MM.1S (cell line): Measurements from ENCODE around the gene HOMER1.

ENCODE experiments used
- DNase-seq: peaks from one replicate; pipeline ENCODE4 v3.0.0-alpha.2; 2015
- H2AFZ ChIP-seq: fragments of 300-600 bp; sonication (generic); 2 replicates; pipeline ENCODE4 v1.6.0; 2016; ENCODE audit warnings: antibody characterized with exemption, low read length
- H3F3A ChIP-seq: fragments of 300-600 bp; sonication (generic); 2 replicates; pipeline ENCODE4 v1.6.1; 2016; ENCODE audit warnings: mild to moderate bottlenecking, antibody characterized with exemption, low read length, moderate library complexity, mixed read lengths; ENCODE audit not compliant: insufficient read depth
- H3K27ac ChIP-seq: fragments of 300-600 bp; sonication (generic); 2 replicates; pipeline ENCODE4 v1.5.1; 2016; ENCODE audit warnings: mild to moderate bottlenecking, low read length
- H3K27me3 ChIP-seq: fragments of 300-600 bp; sonication (generic); replicated peaks from 2 replicates; pipeline ENCODE4 v1.6.0; 2016; ENCODE audit warnings: low read length; ENCODE audit not compliant: insufficient read depth
- H3K36me3 ChIP-seq: fragments of 300-600 bp; sonication (generic); replicated peaks from 2 replicates; pipeline ENCODE4 v1.6.1; 2016; ENCODE audit warnings: mild to moderate bottlenecking, low read length, mixed read lengths; ENCODE audit not compliant: insufficient read depth
- H3K4me1 ChIP-seq: fragments of 300-600 bp; sonication (generic); 2 replicates; pipeline ENCODE4 v1.6.1; 2016; ENCODE audit warnings: low read length, mixed read lengths
- H3K4me2 ChIP-seq: fragments of 300-600 bp; sonication (generic); 2 replicates; pipeline ENCODE4 v1.6.0; 2016; ENCODE audit warnings: low read depth, low read length
- H3K4me3 ChIP-seq: fragments of 300-600 bp; sonication (generic); 2 replicates; pipeline ENCODE4 v1.5.1; 2016; ENCODE audit warnings: low read length, mixed read lengths
- H3K79me2 ChIP-seq: fragments of 300-600 bp; sonication (generic); 2 replicates; pipeline ENCODE4 v1.6.1; 2016; ENCODE audit warnings: mixed run types, low read length, mixed read lengths
- H3K9ac ChIP-seq: fragments of 300-600 bp; sonication (generic); 2 replicates; pipeline ENCODE4 v1.6.1; 2016; ENCODE audit warnings: low read length, mixed read lengths
- H3K9me2 ChIP-seq: fragments of 300-600 bp; sonication (generic); replicated peaks from 2 replicates; pipeline ENCODE4 v1.6.1; 2016; ENCODE audit warnings: mild to moderate bottlenecking, low read length, mixed read lengths; ENCODE audit not compliant: insufficient read depth
- H3K9me3 ChIP-seq: fragments of 300-600 bp; sonication (generic); replicated peaks from 2 replicates; pipeline ENCODE4 v1.6.1; 2016; ENCODE audit warnings: mild to moderate bottlenecking, low read length, mixed read lengths; ENCODE audit not compliant: insufficient read depth
- H4K20me1 ChIP-seq: fragments of 300-600 bp; sonication (generic); 2 replicates; pipeline ENCODE4 v1.6.1; 2016; ENCODE audit warnings: mild to moderate bottlenecking, low read length, moderate library complexity, mixed read lengths; ENCODE audit not compliant: insufficient read depth
- EZH2 ChIP-seq: fragments of 300-600 bp; sonication (generic); optimal IDR thresholded peaks from 2 replicates; pipeline ENCODE3; 2017; ENCODE audit warnings: low read depth, mild to moderate bottlenecking, antibody characterized with exemption, low read length, mixed read lengths
- EZH2phosphoT487 ChIP-seq: fragments of 300-600 bp; sonication (generic); IDR thresholded peaks from 2 replicates; pipeline ENCODE4 v1.6.1; 2018; ENCODE audit warnings: antibody characterized with exemption, low read length
- TF ChIP-seq, protein P1 (sequence below): fragments of 300-600 bp; sonication (generic); IDR thresholded peaks from 2 replicates; pipeline ENCODE4 v1.5.1; 2016; ENCODE audit warnings: antibody characterized with exemption, low read length, mixed read lengths

The HOMER1 gene

DNA sequence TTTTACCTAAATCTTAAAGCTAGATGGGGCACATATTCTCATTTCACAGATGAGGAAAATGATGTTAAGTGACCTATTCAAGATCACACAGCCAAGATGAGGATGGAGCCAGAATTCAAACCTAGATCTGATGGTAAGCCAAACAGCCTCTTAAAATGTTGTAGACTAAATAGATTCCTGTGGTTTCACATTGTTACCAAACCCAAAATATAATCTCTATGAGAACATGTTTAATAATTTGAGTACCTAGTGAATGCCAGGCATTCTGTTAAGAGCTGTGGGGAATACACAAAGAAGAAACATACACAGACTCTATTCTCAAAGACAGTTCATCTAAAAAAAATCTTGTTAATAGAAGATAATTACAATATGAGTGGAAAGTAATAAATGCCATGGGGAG, 25.2 kb downstream of the HOMER1 start:
- no peaks in the 10 kb centered on the region for H3K9me2 ChIP-seq
- H3K79me2 ChIP-seq, result no peaks in the 10 kb centered on the region
- H3K27ac ChIP-seq, result no peak overlapping the region
- H2AFZ ChIP-seq, result no peak overlapping the region
- DNase-seq, result no peak
- H3K27me3 ChIP-seq, result no peaks in the 10 kb centered on the region
- no peaks in the 10 kb centered on the region for H3K4me1 ChIP-seq
- H3K9me3 ChIP-seq, result no peaks in the 10 kb centered on the region
- no peak overlapping the region for H3K4me2 ChIP-seq
- H3K36me3 ChIP-seq, result no peaks in the 10 kb centered on the region
- H3F3A ChIP-seq, result no peaks in the 10 kb centered on the region
- no peaks in the 10 kb centered on the region for H4K20me1 ChIP-seq
- H3K4me3 ChIP-seq, result no peak overlapping the region
- no peak for TF ChIP-seq EZH2phosphoT487
- TF ChIP-seq, protein P1, sequence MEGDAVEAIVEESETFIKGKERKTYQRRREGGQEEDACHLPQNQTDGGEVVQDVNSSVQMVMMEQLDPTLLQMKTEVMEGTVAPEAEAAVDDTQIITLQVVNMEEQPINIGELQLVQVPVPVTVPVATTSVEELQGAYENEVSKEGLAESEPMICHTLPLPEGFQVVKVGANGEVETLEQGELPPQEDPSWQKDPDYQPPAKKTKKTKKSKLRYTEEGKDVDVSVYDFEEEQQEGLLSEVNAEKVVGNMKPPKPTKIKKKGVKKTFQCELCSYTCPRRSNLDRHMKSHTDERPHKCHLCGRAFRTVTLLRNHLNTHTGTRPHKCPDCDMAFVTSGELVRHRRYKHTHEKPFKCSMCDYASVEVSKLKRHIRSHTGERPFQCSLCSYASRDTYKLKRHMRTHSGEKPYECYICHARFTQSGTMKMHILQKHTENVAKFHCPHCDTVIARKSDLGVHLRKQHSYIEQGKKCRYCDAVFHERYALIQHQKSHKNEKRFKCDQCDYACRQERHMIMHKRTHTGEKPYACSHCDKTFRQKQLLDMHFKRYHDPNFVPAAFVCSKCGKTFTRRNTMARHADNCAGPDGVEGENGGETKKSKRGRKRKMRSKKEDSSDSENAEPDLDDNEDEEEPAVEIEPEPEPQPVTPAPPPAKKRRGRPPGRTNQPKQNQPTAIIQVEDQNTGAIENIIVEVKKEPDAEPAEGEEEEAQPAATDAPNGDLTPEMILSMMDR, result no peak
- TF ChIP-seq EZH2, result no peak
- no peak overlapping the region for H3K9ac ChIP-seq

DNA sequence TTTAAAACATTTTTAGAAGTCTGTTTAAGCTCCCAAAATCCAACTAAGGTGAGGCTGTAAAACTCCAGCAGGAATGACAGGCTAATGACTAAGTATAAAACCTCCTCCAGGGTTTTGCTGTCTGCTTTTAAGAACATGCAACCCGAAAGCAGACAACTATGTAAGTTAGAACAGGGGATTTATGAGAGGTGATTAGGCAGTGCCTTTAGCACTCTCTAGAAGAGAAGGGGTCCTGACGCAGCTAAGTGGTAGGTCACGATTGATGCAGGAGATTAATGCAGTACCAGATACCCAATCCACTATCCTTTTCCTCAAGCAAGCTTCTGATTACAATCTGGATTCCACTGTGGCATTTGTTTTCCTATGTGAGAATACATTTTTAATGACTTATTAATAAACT, 25.9 kb downstream of the HOMER1 start:
- H3K79me2 ChIP-seq, result no peaks in the 10 kb centered on the region
- H3K9ac ChIP-seq, result no peak overlapping the region
- no peaks in the 10 kb centered on the region for H3K9me3 ChIP-seq
- H3K9me2 ChIP-seq, result no peaks in the 10 kb centered on the region
- TF ChIP-seq EZH2, result no peak
- no peaks in the 10 kb centered on the region for H3K27me3 ChIP-seq
- H3F3A ChIP-seq, result no peaks in the 10 kb centered on the region
- H3K4me3 ChIP-seq, result no peak overlapping the region
- no peak overlapping the region for H2AFZ ChIP-seq
- no peak overlapping the region for H3K27ac ChIP-seq
- no peaks in the 10 kb centered on the region for H3K36me3 ChIP-seq
- no peaks in the 10 kb centered on the region for H3K4me1 ChIP-seq
- H3K4me2 ChIP-seq, result no peak overlapping the region
- no peak for DNase-seq
- no peaks in the 10 kb centered on the region for H4K20me1 ChIP-seq

DNA sequence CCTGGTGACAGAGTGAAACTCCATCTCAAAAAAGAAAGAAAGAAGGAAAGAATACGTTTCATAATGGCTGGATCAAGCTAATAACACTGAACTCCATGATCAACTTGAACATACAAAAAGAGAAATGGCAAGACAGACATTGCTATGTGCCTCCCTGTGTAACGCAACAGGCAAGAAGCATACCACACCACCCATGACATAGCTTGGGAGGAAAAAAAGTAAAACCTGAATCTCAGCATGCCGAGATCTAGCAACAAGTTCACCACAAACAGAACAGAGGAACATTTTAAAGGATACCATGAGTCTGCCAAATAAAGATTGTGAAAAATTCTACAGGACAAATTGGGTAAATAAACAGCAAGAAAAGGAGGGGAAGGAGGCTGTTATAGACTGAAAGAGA, 26.7 kb downstream of the HOMER1 start:
- no peak for DNase-seq
- Histone ChIP-seq H3K4me1 (no peaks in the 10 kb centered on the region), H3K27me3 (no peaks in the 10 kb centered on the region), H3K9me2 (no peaks in the 10 kb centered on the region), H3F3A (no peaks in the 10 kb centered on the region), H4K20me1 (no peaks in the 10 kb centered on the region), H3K79me2 (no peaks in the 10 kb centered on the region), H3K4me3 (no peak overlapping the region), H3K36me3 (no peaks in the 10 kb centered on the region), H3K9ac (no peak overlapping the region), H2AFZ (no peak overlapping the region), H3K27ac (no peak overlapping the region), H3K4me2 (no peak overlapping the region), H3K9me3 (no peaks in the 10 kb centered on the region)
- TF ChIP-seq EZH2phosphoT487 (no peak), EZH2 (no peak)
- TF ChIP-seq, protein P1, result no peak

DNA sequence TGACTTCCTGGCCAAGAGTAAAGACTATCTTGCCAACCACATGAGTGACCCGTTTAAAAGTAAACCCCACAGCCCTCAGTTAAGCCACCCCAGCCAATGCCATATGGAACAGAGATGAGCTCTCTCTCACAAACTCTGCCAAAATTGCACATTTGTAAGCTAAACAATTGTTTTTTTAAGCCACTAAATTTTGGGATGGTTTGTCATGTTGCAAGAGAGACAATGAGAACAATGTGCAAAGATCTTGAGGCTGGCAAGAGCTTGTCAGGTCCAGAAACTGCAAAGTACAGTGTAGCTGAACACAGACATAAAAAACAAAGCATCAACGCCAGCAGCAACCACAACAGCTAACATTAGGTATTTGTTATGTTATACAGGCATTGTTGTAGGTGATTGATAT, 27.8 kb downstream of the HOMER1 start:
- no peak for DNase-seq
- H3K9ac ChIP-seq, result no peak overlapping the region
- H3K36me3 ChIP-seq, result no peaks in the 10 kb centered on the region
- H3K79me2 ChIP-seq, result no peaks in the 10 kb centered on the region
- H3K27me3 ChIP-seq, result no peaks in the 10 kb centered on the region
- no peak overlapping the region for H2AFZ ChIP-seq
- H4K20me1 ChIP-seq, result no peaks in the 10 kb centered on the region
- H3K4me2 ChIP-seq, result no peak overlapping the region
- no peaks in the 10 kb centered on the region for H3K9me2 ChIP-seq
- no peak overlapping the region for H3K27ac ChIP-seq
- H3K4me1 ChIP-seq, result no peaks in the 10 kb centered on the region
- H3K9me3 ChIP-seq, result no peaks in the 10 kb centered on the region
- TF ChIP-seq, protein P1, result no peak
- TF ChIP-seq EZH2 (no peak), EZH2phosphoT487 (no peak)
- no peaks in the 10 kb centered on the region for H3F3A ChIP-seq
- no peak overlapping the region for H3K4me3 ChIP-seq
